Chondrocyte (in vitro differentiated cells): ENCODE results near the gene SLC39A11. TPM values are rescaled to one million over a fixed set of nuclear protein-coding genes. Genes with fewer than 3 reads are reported as not detected.

Experiments used
- DNase-seq: peaks from one replicate; pipeline ENCODE4 v3.0.0; 2021; ENCODE audit warnings: mixed read lengths, low spot score
- H3K27ac Mint-ChIP-seq: one replicate; pipeline ENCODE4 v1.8.0; 2021; ENCODE audit warnings: mild to moderate bottlenecking, moderate library complexity, mixed read lengths; ENCODE audit not compliant: unreplicated experiment
- H3K27me3 Mint-ChIP-seq: 2 replicates; pipeline ENCODE4 v1.8.0; 2021; ENCODE audit warnings: low read depth, mixed read lengths
- H3K36me3 Mint-ChIP-seq: 2 replicates; pipeline ENCODE4 v1.8.0; 2021; ENCODE audit warnings: low read depth, mixed read lengths
- H3K4me1 Mint-ChIP-seq: 2 replicates; pipeline ENCODE4 v1.8.0; 2021; ENCODE audit warnings: low read depth, mild to moderate bottlenecking, mixed read lengths
- H3K4me3 Mint-ChIP-seq: one replicate; pipeline ENCODE4 v1.8.0; 2021; ENCODE audit warnings: mild to moderate bottlenecking, moderate library complexity, mixed read lengths; ENCODE audit not compliant: unreplicated experiment
- H3K9me3 Mint-ChIP-seq: 2 replicates; pipeline ENCODE4 v1.8.0; 2021; ENCODE audit warnings: low read depth, mixed read lengths
- total RNA-seq: library from RNA; stranded (reverse); gene quantifications from 3 replicates; pipeline ENCODE4 v1.2.1, GENCODE V29; 2021
- TF ChIP-seq, protein P1 (sequence below): fragments of 200-600 bp; sonication (generic); IDR thresholded peaks from 2 replicates; pipeline ENCODE4 v1.5.0; 2021; ENCODE audit warnings: antibody characterized with exemption, mild to moderate bottlenecking, moderate library complexity

Gene SLC39A11
- total RNA-seq, 1 donor from 2014 or later: 25.3 TPM

GRCh38 chr17:72794152-72794551 is 298.3 kb downstream of the SLC39A11 start:
- TF ChIP-seq, protein P1, sequence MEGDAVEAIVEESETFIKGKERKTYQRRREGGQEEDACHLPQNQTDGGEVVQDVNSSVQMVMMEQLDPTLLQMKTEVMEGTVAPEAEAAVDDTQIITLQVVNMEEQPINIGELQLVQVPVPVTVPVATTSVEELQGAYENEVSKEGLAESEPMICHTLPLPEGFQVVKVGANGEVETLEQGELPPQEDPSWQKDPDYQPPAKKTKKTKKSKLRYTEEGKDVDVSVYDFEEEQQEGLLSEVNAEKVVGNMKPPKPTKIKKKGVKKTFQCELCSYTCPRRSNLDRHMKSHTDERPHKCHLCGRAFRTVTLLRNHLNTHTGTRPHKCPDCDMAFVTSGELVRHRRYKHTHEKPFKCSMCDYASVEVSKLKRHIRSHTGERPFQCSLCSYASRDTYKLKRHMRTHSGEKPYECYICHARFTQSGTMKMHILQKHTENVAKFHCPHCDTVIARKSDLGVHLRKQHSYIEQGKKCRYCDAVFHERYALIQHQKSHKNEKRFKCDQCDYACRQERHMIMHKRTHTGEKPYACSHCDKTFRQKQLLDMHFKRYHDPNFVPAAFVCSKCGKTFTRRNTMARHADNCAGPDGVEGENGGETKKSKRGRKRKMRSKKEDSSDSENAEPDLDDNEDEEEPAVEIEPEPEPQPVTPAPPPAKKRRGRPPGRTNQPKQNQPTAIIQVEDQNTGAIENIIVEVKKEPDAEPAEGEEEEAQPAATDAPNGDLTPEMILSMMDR: no peak
- Mint-ChIP-seq H3K4me1 (no peaks in the 10 kb centered on the region), H3K9me3 (peaks cover 17% of the 10 kb centered on the region), H3K27me3 (no peaks in the 10 kb centered on the region), H3K4me3 (no peak overlapping the region), H3K27ac (no peak overlapping the region), H3K36me3 (peaks cover 19% of the 10 kb centered on the region)
- DNase-seq: no peak

- peaks cover 11% of the 10 kb centered on the region for H3K36me3 Mint-ChIP-seq
- DNase-seq: no peak
- TF ChIP-seq, protein P1: no peak
Measured at GRCh38 chr17:72792771-72793170, 299.7 kb downstream of the SLC39A11 start.

DNA sequence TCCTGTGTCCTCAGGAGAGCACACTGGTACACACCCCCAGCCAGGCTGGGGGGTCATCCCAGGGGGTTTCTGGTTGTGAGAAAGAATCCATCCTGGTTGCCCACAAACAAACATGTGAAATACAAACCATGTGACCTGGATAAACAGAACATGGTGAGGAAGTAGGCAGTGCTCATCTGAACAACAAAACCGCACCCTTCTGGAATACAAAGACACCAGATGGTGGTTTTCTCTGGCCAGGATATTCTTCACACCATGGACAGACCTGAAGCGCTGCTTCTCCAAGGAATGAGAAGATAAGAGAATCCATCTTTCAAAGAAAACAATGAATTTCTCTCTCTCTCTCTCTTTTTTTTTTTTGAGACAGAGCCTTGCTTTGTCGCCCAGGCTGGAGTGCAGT is 302.3 kb downstream of the SLC39A11 start:
- H3K27me3 Mint-ChIP-seq: no peaks in the 10 kb centered on the region
- DNase-seq: no peak

More at GRCh38 chr17:72792771-72793170, 299.7 kb downstream of the SLC39A11 start:
- no peak overlapping the region for H3K4me3 Mint-ChIP-seq
- no peak overlapping the region for H3K27ac Mint-ChIP-seq
- no peaks in the 10 kb centered on the region for H3K4me1 Mint-ChIP-seq
- peaks cover 15% of the 10 kb centered on the region for H3K9me3 Mint-ChIP-seq
- no peaks in the 10 kb centered on the region for H3K27me3 Mint-ChIP-seq

DNA sequence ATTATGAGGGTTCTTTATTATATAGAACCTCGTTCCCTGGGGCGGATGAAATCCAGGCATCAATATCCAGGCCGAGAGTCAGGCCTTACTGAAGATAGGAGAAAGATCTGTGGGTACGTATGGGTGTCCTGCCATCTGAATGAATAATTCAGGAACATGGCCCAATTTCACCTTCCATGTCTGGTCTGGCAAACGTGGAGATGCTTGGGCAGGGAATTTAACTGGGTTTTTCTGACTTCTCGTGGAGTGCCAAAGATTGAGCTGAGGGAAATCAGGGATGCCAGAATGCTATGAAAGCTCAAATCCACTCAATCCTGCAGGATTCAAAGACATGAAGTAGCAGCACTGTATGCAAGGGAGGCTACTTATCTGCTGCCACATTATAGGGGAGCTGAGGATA is 302.8 kb downstream of the SLC39A11 start:
- no peak for DNase-seq
- TF ChIP-seq, protein P1: no peak
- Mint-ChIP-seq H3K4me1 (no peaks in the 10 kb centered on the region), H3K36me3 (peaks cover 11% of the 10 kb centered on the region), H3K4me3 (no peak overlapping the region), H3K9me3 (peaks cover 11% of the 10 kb centered on the region), H3K27me3 (no peaks in the 10 kb centered on the region), H3K27ac (no peak overlapping the region)

More for the DNA sequence above, 302.3 kb downstream of the SLC39A11 start:
- Mint-ChIP-seq H3K27ac (no peak overlapping the region), H3K9me3 (peaks cover 14% of the 10 kb centered on the region), H3K4me1 (no peaks in the 10 kb centered on the region), H3K36me3 (peaks cover 11% of the 10 kb centered on the region), H3K4me3 (no peak overlapping the region)
- TF ChIP-seq, protein P1: no peak

DNA sequence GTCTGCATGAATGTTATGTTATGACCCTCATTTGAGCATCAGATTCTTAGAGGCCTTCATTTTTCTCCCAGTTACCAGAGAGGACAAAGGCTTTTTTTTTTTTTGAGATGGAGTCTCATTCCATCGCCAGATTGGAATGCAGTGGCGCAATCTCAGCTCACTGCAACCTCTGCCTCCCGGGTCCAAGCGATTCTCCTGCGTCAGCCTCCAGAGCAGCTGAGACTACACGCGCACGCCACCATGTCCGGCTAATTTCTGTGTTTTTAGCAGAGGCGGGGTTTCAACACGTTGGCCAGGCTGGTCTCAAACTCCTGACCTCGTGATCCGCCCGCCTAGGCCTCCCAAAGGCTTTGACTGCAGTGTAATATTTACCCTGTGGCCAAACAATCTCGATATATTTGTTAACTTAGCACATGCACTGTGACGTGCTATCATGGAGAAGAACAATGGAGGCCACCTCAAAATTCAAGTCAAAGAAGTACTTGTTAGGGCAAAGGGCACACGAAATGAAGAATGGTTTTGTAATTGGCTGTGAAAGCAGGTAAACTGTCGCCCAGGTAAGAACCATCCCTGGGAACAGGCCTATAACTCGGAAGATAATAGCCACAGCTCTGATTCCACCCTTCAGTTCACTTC is 303.4 kb downstream of the SLC39A11 start:
- H3K27me3 Mint-ChIP-seq: no peaks in the 10 kb centered on the region
- H3K36me3 Mint-ChIP-seq: peaks cover 4% of the 10 kb centered on the region
- no peaks in the 10 kb centered on the region for H3K4me1 Mint-ChIP-seq
- DNase-seq: no peak
- no peak overlapping the region for H3K27ac Mint-ChIP-seq
- H3K4me3 Mint-ChIP-seq: no peak overlapping the region
- H3K9me3 Mint-ChIP-seq: peaks cover 6% of the 10 kb centered on the region
- TF ChIP-seq, protein P1: no peak
